ENCODE results near the gene COX10. TPM values are rescaled to one million over a fixed set of nuclear protein-coding genes. Genes with fewer than 3 reads are reported as not detected.

Gene COX10
- total RNA-seq, 4 donors from 2014 or later = 12.6 to 22.8 (median 15.6) TPM

DNA sequence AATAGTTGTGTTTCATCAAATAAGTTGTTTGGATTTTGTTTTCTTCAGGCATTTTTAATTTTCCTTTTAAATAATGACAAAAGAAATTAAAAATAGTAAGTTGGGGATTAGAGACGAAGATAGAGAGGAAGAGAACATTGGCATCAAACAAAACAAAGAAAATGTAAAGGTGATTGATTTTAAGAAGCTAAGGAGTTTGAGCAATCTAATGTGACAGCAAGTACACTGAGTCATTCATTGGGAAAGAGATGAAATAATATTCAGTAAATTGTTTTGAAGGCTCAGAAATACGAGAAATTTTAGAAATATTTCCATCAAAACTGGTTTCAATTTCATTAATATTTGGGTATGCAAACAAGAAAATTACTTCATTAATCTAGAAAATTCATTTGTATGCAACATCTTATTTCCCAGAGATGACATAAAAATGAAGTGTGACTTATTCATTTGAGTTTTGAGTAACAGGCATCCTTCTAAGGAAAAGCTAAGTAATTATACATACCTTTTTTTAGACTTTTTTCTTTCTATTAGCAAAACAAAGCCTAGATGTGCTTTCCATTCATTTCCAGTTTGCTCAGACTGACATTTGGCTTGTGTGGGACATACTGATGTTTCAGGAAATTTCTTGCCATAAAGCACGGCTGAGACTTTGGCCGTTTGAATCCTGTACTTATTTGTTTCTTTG, 66.7 kb downstream of the COX10 start:
- WGBS, 2 donors = 70 to 78% methylated on average over 4 of the region's 4 CpGs
- no peak for DNase-seq (ENCODE audit: low spot score in 2 of 2)
- Histone ChIP-seq H3K27me3 (no peaks in the 10 kb centered on the region), H3K9me3 (no peaks in the 10 kb centered on the region), H3K4me1 (no peaks in the 10 kb centered on the region), H3K36me3 (no peaks in the 10 kb centered on the region), H3K4me3 (no peak overlapping the region), H3K27ac (no peak overlapping the region)
- TF ChIP-seq, protein P1, sequence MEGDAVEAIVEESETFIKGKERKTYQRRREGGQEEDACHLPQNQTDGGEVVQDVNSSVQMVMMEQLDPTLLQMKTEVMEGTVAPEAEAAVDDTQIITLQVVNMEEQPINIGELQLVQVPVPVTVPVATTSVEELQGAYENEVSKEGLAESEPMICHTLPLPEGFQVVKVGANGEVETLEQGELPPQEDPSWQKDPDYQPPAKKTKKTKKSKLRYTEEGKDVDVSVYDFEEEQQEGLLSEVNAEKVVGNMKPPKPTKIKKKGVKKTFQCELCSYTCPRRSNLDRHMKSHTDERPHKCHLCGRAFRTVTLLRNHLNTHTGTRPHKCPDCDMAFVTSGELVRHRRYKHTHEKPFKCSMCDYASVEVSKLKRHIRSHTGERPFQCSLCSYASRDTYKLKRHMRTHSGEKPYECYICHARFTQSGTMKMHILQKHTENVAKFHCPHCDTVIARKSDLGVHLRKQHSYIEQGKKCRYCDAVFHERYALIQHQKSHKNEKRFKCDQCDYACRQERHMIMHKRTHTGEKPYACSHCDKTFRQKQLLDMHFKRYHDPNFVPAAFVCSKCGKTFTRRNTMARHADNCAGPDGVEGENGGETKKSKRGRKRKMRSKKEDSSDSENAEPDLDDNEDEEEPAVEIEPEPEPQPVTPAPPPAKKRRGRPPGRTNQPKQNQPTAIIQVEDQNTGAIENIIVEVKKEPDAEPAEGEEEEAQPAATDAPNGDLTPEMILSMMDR (IDR thresholded peaks at IDR 0.05) = no peak
- no peak for TF ChIP-seq POLR2A (IDR thresholded peaks at IDR 0.05)
- TF ChIP-seq EP300 (IDR thresholded peaks at IDR 0.05) = no peak

DNA sequence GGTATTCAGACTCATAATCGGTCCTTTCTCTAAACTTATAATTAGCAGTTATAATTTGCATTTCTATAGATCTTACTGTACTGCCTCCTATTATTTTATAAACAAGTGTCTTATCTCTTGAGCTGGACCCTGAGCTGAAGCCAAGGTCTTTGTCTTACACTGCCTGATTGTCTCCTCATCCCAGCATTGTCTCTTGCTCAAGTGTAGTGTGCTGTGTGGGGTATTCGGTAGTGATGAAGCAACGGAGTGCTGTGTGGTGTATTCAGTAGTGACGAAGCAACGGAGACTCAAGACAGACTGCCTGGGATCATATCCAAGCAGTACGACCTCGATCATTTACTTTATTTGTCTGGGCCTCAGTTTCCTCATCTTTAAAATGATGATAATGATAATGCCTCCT, 69.3 kb downstream of the COX10 start:
- 90 to 94% methylated on average over 7 of the region's 7 CpGs for WGBS, 2 donors
- H3K27ac ChIP-seq = no peak overlapping the region
- no peaks in the 10 kb centered on the region for H3K9me3 ChIP-seq
- H3K27me3 ChIP-seq = no peaks in the 10 kb centered on the region
- TF ChIP-seq, protein P1 (IDR thresholded peaks at IDR 0.05) = no peak
- no peak for TF ChIP-seq EP300 (IDR thresholded peaks at IDR 0.05)
- no peak for TF ChIP-seq POLR2A (IDR thresholded peaks at IDR 0.05)
- no peak for DNase-seq (ENCODE audit: low spot score in 2 of 2)
- peaks cover 0 to 5% (median 0%) of the 10 kb centered on the region in 4 donors for H3K4me1 ChIP-seq
- no peaks in the 10 kb centered on the region for H3K36me3 ChIP-seq
- H3K4me3 ChIP-seq = no peak overlapping the region

DNA sequence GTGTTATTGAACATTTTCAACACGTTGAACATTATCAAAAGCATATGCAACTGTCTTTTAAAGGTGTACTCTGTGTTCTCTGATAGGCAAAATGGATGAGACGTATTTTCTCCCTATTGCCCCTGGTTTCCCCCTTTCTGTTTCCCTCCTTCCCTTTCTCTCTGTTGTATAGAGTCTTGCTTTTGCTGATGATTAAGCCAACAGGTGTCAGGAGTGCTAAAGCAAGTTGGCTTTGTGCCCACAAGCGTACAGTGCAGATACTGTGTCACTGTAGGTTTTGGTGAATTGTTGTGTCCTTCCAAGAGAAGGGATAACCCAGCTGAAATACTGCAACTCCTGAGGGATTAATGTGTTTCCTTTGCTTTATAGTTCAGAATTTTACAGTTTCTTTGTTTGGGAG, 74.4 kb downstream of the COX10 start:
- Histone ChIP-seq H3K4me1 (peaks cover 0 to 18% (median 0%) of the 10 kb centered on the region in 4 donors), H3K27me3 (no peaks in the 10 kb centered on the region), H3K9me3 (no peaks in the 10 kb centered on the region), H3K4me3 (no peak overlapping the region), H3K36me3 (no peaks in the 10 kb centered on the region), H3K27ac (no peak overlapping the region)
- no peak for TF ChIP-seq POLR2A (IDR thresholded peaks at IDR 0.05)
- TF ChIP-seq, protein P1 (IDR thresholded peaks at IDR 0.05) = no peak
- TF ChIP-seq EP300 (IDR thresholded peaks at IDR 0.05) = no peak
- DNase-seq (ENCODE audit: low spot score in 2 of 2) = no peak
- 58 to 63% methylated on average over 3 of the region's 3 CpGs for WGBS, 2 donors

DNA sequence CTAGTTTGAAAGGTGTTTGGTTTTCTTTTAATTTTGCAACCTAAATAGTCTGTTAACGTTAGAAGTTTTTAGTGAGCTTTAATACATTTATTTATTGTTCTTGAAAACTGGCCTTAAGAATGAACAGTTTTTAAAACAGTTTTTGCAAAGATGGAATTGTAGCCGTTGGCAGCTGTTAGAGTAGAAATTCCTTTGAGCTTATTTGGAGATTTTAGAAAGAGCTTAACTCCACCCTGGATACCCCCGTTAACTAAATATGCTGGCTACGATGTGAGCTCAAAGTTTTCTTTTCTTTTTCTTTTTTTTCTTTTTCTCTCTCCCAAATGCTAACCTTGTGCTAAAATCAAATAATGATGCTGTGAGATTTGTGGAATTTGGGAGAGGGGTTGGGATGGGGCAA, 75.2 kb downstream of the COX10 start:
- H3K36me3 ChIP-seq = no peaks in the 10 kb centered on the region
- H3K9me3 ChIP-seq = no peaks in the 10 kb centered on the region
- TF ChIP-seq, protein P1 (IDR thresholded peaks at IDR 0.05) = no peak
- no peak for TF ChIP-seq POLR2A (IDR thresholded peaks at IDR 0.05)
- no peak for TF ChIP-seq EP300 (IDR thresholded peaks at IDR 0.05)
- peaks cover 0 to 18% (median 0%) of the 10 kb centered on the region in 4 donors for H3K4me1 ChIP-seq
- H3K27ac ChIP-seq = no peak overlapping the region
- no peaks in the 10 kb centered on the region for H3K27me3 ChIP-seq
- DNase-seq (ENCODE audit: low spot score in 2 of 2) = no peak
- WGBS, 2 donors = 14 to 27% methylated on average over 4 of the region's 4 CpGs
- no peak overlapping the region for H3K4me3 ChIP-seq

DNA sequence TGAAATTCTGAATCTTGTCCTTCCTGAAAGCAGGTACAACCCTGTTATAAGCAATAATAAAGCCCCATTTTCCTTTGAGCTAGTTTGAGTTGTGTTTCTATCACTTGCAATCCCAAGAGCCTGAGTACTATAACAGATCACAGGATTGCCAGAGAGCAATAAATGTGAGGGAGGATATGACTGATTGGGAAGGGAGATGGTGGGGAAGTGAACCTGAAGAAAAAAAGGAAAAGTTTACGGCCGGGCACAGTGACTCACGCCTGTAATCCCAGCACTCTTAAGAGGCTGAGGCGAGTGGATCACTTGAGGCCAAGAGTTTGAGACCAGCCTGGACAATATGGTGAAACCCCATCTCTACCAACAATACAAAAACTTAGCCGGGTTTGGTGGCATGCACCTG, 80.4 kb downstream of the COX10 start:
- 91 to 96% methylated on average over 5 of the region's 5 CpGs for WGBS, 2 donors
- H3K4me3 ChIP-seq = no peak overlapping the region
- no peak overlapping the region for H3K27ac ChIP-seq
- no peaks in the 10 kb centered on the region for H3K27me3 ChIP-seq
- DNase-seq (ENCODE audit: low spot score in 2 of 2) = no peak
- H3K36me3 ChIP-seq = no peaks in the 10 kb centered on the region
- H3K4me1 ChIP-seq = peaks cover 0 to 3% (median 0%) of the 10 kb centered on the region in 4 donors
- H3K9me3 ChIP-seq = no peaks in the 10 kb centered on the region
- TF ChIP-seq EP300 (IDR thresholded peaks at IDR 0.05) (no peak), POLR2A (IDR thresholded peaks at IDR 0.05) (no peak)
- TF ChIP-seq, protein P1 (IDR thresholded peaks at IDR 0.05) = no peak

Measured in tibial nerve (tissue), 4 donors.